Activated CD4-positive, CD25-positive, alpha-beta regulatory T cell treated with anti-CD3 and anti-CD28 coated beads, Interleukin-2, amount 50 U/mL, for 16 hours (primary cell): ENCODE measurements around the gene TMEM94.
"Not testable (repeated sequence)": the region's sequence is repeated elsewhere in the genome, so short reads cannot be mapped to it uniquely, and the experiment has no call there.

Experiments used
- DNase-seq: peaks from one replicate; pipeline ENCODE4 v3.0.0-alpha.2; 2020; ENCODE audit warnings: low read depth, low spot score

TMEM94 gene

GRCh38 chr17:75476752-75477489, 20.5 kb downstream of the TMEM94 start:
- no peak for DNase-seq

GRCh38 chr17:75477490-75477862, 21.0 kb downstream of the TMEM94 start:
- DNase-seq = not testable (repeated sequence)

- DNase-seq = no peak
These were observed 22.1 kb downstream of the TMEM94 start for GRCh38 chr17:75478508-75478907.

GRCh38 chr17:75480281-75480680, 23.8 kb downstream of the TMEM94 start:
- DNase-seq = no peak

- DNase-seq = no peak
These were observed 25.0 kb downstream of the TMEM94 start for GRCh38 chr17:75481194-75482068.

GRCh38 chr17:75482098-75482942, 25.9 kb downstream of the TMEM94 start:
- no peak for DNase-seq

- DNase-seq = no peak
These were observed 29.3 kb downstream of the TMEM94 start for GRCh38 chr17:75485688-75486087.

GRCh38 chr17:75486151-75486550, 29.7 kb downstream of the TMEM94 start:
- DNase-seq = no peak

GRCh38 chr17:75486951-75487350, 30.5 kb downstream of the TMEM94 start:
- DNase-seq = no peak

GRCh38 chr17:75487351-75488070, 31.1 kb downstream of the TMEM94 start:
- no peak for DNase-seq

GRCh38 chr17:75488693-75489510, 32.5 kb downstream of the TMEM94 start:
- DNase-seq = no peak

GRCh38 chr17:75489511-75489955, 33.1 kb downstream of the TMEM94 start:
- DNase-seq = no peak

GRCh38 chr17:75490173-75490743, 33.8 kb downstream of the TMEM94 start:
- no peak for DNase-seq

- DNase-seq = no peak
These were observed 34.7 kb downstream of the TMEM94 start for GRCh38 chr17:75490953-75491649.

GRCh38 chr17:75491680-75492079, 35.2 kb downstream of the TMEM94 start:
- no peak for DNase-seq

- DNase-seq = no peak
These were observed 36.2 kb downstream of the TMEM94 start for GRCh38 chr17:75492555-75493168.

- no peak for DNase-seq
These were observed 37.2 kb downstream of the TMEM94 start for GRCh38 chr17:75493476-75494129.

- no peak for DNase-seq
These were observed 38.0 kb downstream of the TMEM94 start for GRCh38 chr17:75494326-75494877.
